ENCODE data around the gene DAO.
"Not testable (repeated sequence)": the region's sequence is repeated elsewhere in the genome, so short reads cannot be mapped to it uniquely, and the experiment has no call there.

DAO gene

GRCh38 chr12:108879615-108880254, at the start of gene DAO:
Gene DAO, plus strand, starts transcription at chr12:108880092. Its CDS starts 4,915 bp downstream, at chr12:108885007.
- no peak for DNase-seq

GRCh38 chr12:108831309-108831991, 48.4 kb upstream of the DAO start:
- DNase-seq, result no peak

- no peak for DNase-seq
These were observed 47.7 kb upstream of the DAO start for GRCh38 chr12:108832208-108832607.

- DNase-seq, result no peak
These were observed 47.0 kb upstream of the DAO start for GRCh38 chr12:108832730-108833354.

- no peak for DNase-seq
These were observed 46.5 kb upstream of the DAO start for GRCh38 chr12:108833355-108833733.

- DNase-seq, result no peak
These were observed 46.0 kb upstream of the DAO start for GRCh38 chr12:108833757-108834472.

- no peak for DNase-seq
These were observed 43.8 kb upstream of the DAO start for GRCh38 chr12:108835860-108836634.

- no peak for DNase-seq
These were observed 42.7 kb upstream of the DAO start for GRCh38 chr12:108837239-108837638.

- no peak for DNase-seq
These were observed 42.2 kb upstream of the DAO start for GRCh38 chr12:108837680-108838079.

- DNase-seq, result no peak
These were observed 41.5 kb upstream of the DAO start for GRCh38 chr12:108838194-108839017.

GRCh38 chr12:108839018-108839889, 40.6 kb upstream of the DAO start:
- DNase-seq, result no peak

- no peak for DNase-seq
These were observed 40.0 kb upstream of the DAO start for GRCh38 chr12:108839890-108840230.

GRCh38 chr12:108840605-108841332, 39.1 kb upstream of the DAO start:
- DNase-seq, result no peak

- not testable (repeated sequence) for DNase-seq
These were observed 38.1 kb upstream of the DAO start for GRCh38 chr12:108841825-108842224.

- no peak for DNase-seq
These were observed 37.5 kb upstream of the DAO start for GRCh38 chr12:108842361-108842760.

- no peak for DNase-seq
These were observed 36.7 kb upstream of the DAO start for GRCh38 chr12:108843187-108843586.

GRCh38 chr12:108845696-108846095, 34.2 kb upstream of the DAO start:
- DNase-seq, result no peak

GRCh38 chr12:108846290-108846701, 33.6 kb upstream of the DAO start:
- DNase-seq, result no peak

- DNase-seq, result no peak
These were observed 32.2 kb upstream of the DAO start for GRCh38 chr12:108847705-108848104.

- no peak for DNase-seq
These were observed 30.2 kb upstream of the DAO start for GRCh38 chr12:108849660-108850059.
